NCI-H524 treated with DMSO at 0.1 percent for 48 hours (cell line): ENCODE data around the gene CHST6.
"Not testable (repeated sequence)": the region's sequence is repeated elsewhere in the genome, so short reads cannot be mapped to it uniquely, and the experiment has no call there.

Source experiments
- DNase-seq: peaks from one replicate; lab custom pipeline; 2025; lab: John Stamatoyannopoulos, UW

CHST6 gene

DNA sequence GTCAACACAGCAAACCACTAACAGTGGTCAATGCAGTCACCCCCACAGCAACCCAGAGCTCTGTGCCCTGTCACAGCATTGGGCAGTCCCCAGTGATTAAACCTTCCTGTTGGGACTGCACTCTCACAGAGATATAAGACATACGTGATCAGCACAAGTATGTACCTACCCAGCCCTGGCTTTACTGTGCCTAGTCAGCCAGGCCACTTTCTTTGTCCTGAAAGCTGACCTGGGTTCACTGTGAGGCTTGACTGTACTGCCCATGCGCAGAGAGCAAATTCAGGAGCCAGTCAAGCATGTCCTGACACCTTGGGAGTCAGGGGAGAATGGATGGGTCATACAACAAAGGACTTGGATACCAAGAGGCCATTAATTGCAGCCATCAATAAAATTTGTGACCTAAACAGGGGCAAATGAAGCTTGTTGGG lies 19.8 kb downstream of the CHST6 start:
- no peak for DNase-seq

DNA sequence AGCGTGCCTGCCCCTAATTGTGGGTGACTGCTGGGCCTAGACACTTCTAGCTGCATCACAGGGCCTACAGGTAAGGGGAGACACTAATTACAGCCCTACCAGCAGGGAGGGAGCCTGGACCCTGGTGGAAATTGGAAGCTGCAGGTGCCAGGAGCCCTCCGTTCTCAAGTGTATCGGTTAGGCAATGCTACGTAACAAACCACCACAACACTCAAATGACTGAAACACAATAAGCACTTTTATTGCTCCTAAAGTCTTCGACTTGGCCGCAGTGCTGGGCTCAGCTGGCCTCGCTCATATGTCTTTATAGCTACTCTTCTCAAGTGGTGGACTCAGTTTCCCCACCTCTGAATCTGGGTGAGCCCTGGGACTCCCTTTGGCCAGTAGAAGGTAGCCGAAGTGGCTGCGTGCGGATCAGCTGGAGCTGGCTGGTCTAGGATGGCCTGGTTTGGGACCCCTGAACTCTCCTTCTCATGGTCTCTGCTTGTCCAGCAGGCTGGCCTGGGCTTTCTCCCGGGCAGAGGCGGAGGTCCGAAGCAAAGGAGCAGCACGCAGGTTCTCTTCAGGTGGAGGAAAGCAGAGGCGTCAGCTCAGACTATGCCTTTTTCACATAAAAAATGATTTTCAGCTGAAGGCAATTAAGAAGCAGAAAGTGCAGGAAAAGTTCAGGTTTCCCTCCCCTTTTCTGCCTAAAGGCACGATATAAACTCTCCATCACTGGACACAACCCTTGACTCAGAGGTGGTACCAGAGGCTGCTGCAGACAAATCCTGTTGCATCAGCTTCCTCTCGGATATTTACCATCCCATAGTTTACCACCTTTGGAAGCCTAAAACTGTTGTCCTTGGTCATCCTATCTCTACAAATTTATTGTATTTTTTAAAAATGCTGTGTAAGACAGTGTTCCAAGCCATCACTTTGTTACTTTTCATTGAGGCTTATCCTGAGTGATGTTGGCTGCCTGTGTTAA lies 22.0 kb downstream of the CHST6 start:
- DNase-seq: no peak

DNA sequence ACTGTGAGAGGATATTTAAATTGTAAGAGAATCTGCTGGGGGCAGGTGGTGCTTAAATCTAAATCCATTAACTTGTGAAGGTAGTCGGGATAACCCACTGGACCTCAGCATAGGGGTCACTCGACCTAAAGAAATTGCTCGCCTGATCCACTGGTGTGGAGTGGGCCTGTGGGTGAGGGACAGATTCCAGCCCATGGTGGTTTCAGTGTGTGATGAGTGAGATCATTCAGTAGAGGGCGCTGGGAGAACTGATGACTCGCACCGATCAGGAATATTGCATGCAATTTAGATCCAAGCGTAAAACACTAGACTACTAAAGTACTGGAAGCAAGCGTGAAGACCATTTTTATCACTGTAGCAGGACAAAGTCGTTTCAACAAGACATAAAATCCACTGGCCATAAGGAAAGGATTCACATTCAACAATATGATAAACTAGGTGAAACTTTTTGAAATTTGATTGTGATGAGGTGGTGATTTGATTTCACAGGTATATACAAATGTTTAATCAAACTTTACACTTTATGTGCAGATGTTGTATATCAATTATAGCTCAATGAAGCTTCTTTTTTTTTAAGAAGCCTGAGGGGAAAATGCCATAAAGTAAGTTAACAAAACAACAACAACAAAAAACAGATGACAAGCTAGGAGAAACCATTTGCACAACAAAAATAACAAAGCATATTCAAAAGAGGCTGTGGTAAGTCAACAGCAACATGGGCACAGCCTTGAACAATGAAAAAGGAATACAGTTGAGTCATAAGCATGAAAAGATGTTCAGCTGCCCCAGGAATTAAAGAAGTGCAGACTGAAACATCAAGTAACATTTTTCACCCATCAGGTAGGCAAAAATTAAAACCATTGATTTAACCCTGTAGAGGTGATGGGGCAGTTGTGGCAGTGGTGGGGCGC lies 23.3 kb downstream of the CHST6 start:
- no peak for DNase-seq

DNA sequence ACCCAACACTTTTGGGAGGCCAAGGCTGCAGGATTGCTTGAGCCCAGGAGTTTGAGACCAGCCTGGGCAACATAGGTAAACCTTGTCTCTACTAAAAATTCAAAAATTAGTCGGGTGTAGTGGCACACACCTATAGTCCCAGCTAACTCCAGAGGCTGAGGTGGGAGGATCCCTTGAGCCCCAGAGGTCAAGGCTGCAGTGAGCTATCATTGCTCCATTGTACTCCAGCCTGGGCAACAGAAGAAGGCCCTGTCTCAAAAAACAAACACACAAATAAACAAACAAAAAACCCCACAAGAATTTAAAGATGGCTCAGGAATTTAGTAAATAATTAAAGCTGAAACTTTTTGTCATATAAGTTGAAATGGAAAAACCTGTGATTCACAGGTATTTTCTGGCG lies 28.5 kb downstream of the CHST6 start:
- DNase-seq: no peak

DNA sequence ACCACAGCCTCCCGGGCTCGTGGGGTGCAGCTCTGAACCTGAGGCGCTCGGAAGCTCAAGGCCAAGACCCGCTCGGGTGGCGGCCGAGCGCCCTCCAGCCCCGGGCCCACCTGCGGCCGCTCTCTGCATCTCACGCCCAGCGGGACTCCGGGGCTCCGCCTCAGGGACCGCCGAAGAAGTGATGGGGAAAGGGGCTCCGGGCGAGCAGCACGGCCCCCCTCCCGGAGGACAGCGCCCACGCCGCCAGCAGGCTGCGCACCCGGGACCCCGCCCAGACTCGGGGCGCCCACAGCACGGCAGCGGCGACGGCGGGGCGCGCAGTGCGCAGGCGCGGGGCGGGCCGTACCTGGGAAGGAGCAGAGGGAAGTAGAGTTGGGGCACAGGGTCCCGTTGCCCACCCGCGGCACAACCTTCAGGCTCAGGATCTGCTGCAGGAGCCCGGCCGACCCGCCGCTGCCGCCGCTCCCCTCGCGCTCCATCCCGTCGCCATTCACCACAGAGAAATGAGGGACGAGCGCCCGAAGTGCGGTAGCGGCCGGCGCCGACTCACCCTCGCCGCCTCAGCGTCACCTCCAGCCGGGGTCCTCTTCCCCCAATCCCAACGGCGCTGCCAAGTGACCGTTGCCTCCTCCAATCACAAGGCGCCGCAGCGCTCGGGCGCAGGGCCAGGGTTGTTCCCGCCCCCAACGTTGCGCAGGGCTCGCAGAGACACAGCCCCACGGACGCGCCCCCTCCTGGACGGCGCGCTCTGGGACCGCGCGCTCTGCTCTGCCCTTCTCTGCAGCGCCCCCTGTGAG lies 30.9 kb downstream of the CHST6 start, which contains the start of gene TMEM170A:
Gene TMEM170A (minus strand): TSS at position 568 of the 797 bp plus-strand sequence. CDS start 89 bp downstream, at position 479.
- peak; percentile 86 for DNase-seq

DNA sequence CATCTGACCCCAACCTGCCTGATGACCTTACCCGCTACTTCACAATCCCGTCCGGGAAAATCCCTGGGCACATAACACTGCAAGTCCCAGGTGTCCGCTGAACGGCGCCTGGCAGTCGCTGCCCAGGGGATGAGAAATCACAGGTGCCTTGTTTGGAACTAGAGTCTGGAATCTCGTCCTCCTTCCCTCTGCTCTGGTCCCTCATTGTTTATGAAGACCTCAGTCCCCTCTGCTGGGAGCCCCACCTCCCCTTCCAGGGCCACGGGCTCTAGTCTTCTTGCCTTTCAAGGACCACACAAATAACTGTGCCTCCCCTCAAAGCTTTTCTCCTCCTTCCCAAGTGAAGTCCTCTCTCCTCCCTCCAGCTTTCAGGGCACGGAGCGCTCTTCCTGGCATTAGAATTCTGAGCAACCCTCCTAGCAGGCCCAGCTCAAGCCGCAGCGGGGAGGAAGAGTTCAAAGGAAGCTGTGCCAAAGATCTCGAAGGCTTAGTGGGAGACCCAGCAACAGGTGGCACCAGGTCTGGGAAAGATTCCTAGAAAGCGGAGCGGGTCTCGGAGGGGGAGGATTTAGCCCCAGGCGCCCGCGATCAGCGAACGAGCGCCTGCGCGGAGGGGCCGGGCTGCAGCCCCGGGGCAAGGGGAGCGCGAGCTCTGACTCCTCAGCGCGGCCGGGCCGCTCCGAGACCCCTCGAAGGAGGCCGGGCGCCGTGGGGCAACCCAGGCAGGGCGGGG lies 31.7 kb downstream of the CHST6 start:
- not testable (repeated sequence) for DNase-seq

DNA sequence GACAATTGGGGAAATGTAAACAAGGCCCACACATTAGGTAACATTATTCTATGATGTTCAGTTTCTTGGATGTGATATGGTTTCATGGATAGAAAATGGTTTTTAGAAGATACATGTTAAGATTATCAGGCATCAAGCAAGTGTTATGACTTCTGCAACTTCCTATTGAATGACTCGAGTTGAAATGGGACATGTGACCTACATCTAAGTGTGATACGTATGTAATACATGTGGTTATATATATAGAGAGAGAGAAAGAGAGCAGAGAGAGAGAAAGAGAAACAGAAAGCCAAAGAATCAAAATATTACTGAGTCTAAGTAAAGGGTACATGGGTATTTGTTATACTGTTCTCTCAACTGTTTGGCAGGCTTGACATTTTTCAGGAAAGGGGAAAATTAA lies 32.4 kb downstream of the CHST6 start:
- DNase-seq: no peak

DNA sequence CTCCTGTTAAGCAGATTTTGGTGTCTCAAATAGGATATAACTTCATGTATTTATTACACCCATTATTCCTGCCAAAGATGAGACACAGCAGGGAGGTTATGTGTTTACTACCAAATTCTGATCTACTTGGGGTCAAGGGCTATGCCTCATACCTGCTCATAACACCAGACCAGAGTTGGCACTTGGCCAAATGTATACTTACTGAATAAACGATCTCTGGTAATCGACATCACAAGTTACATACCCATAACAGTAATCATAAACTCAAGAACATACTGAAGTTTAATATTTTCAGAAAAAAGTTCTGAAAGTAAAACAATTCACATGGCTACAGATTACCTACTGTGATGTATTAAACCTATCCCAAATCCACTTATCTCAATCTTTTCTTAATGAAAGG lies 33.7 kb downstream of the CHST6 start:
- no peak for DNase-seq

DNA sequence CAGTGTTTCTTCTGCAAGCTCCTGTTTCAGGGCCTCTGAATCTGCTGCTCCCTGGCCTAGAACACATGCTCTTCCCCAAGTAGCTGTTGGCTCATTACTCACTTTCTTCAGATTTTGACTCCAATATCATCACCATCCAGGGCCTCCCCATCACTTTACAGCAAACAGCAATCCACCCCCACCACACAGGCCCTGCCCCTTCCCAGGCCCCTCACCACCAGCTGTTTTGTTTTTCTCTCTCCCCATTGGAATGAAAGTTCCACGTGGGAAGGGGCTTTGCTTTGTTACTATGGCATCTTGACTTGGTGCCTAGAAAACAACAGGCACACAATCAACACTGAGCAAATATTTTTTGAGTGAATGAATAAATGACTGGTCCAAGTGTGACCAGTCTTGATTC lies 34.8 kb downstream of the CHST6 start:
- DNase-seq: no peak

DNA sequence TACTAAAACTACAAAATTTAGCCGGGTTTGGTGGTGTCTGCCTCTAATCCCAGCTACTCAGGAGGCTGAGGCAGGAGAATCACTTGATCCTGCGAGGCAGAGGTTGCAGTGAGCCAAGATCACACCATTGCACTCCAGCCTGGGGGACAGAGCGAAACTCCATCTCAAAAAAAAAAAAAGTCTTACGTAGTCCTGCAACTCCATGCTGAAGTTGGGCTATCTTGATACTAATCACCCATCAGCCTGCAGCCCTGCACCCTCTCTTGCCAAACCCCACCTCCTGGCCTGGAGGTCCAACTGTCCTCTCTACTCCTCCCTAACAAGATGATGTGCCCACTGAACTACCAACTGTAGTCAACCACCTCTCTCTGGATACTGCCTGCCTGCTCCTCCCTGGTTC lies 35.5 kb downstream of the CHST6 start:
- no peak for DNase-seq

DNA sequence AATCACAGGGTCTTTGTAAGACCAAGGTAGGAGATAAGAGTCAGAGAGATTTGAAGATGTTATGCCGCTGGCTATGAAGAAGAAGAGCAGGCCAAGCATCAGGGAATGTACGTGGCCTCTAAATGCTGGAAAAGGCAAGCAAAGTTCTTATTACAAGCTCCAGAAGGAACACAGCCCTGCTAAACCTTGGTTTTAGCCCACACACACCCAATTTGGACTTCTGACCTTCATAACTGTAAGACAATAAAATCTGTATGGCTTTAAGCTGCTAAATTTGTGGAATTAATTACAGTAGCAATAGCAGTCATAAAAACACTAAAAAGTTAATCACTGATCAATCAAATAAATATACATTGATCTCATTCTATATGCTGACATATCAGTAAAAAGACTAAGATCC lies 36.8 kb downstream of the CHST6 start:
- DNase-seq: no peak

DNA sequence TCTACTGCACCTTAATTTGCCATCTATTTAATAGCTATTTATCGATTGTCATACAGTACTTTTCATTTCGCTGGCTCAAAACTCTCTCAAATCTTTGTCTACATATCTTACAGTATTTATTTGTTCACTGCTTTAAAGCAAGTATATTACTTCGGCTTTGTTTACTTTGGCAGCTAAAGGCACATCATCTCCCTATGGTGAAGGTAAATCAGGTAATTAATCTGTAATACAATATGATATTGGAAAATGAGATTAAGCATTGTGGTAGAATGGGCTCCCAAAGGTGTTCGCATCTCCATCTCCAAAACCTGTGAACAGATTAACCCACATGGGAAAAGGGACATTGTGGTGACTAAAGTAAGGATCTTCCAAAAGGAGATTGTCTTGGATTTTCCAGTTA lies 37.2 kb downstream of the CHST6 start:
- DNase-seq: no peak

DNA sequence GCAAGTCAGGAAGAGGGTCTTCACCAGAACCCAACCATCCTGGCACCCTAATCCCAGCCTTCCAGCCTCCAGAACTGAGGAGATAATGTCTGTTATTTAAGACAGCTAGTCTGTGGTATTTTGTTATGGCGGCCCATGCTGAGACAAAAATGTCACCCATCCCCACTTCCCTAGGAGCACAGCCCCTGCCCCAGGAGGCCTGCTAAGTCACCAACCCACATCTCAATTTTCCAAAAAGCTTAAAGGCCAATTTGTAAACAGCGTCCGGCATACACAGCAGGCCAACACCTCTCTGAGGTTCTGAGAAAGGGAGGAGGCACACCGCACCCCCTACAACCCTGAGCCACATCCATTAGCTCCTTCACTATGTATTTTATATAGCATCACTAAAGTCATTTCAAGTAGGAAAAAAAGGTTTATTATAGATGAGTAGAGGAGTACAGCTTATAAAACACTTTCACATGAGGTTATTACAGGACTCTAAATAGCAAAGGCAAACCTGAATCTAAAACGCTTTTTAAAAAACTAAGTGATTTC lies 37.7 kb downstream of the CHST6 start:
- DNase-seq: no peak

DNA sequence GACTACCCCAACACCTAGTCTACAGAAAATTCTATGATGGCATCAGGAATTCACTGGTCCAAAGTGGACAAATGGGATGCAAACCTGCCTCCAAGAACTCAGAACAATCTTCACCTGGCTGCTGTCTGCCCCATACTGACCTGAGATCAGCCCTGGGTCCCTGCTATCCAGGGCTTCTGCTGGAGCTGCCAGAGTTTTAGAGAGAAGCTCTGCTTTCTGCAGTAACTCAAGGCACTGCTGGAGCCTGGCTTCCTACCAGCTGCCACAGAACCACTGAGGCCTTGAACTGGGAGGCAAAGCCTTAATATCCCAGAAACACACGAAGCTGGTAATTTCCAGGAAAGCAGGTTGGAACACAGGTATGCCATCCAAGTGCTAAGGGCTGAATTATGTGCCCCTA lies 38.3 kb downstream of the CHST6 start:
- DNase-seq: no peak

DNA sequence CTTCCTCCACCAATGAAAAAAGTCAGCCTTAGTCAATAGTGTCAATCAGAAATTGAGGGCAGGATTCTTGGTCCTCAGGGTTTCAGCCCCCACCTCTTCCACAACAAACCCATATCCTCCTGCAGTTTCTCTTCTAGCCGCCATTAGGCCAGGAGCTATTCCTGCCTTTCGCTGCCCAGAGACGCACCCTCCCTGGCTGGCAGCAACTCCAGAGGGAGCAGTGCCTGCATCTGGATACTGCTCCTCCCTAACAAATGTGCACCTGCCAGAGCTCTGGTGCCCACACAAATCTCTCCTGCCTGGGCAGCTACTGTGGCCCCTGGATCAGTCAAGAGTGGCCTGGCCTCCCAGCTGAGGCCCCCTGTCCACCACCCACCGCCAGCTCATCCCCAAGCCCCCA lies 38.8 kb downstream of the CHST6 start:
- not testable (repeated sequence) for DNase-seq

DNA sequence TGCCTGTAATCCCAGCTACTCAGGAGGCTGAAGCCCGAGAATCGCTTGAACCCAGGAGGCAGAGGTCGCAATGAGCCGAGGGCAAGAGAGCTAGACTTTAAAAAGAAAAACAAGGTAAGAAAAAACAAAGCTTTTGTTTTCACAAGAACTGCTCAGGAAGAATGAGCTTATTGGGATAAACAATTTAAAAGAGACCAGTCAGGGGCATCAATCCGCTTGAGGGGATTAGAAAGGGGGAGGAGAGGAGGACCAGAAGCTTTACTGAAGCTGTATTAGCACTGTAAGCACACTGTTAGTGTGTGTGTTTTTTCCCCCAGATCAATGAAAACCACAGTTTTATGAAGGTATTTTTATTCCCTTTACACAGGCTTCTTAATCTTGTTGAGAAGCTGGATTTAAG lies 39.6 kb downstream of the CHST6 start:
- no peak for DNase-seq

DNA sequence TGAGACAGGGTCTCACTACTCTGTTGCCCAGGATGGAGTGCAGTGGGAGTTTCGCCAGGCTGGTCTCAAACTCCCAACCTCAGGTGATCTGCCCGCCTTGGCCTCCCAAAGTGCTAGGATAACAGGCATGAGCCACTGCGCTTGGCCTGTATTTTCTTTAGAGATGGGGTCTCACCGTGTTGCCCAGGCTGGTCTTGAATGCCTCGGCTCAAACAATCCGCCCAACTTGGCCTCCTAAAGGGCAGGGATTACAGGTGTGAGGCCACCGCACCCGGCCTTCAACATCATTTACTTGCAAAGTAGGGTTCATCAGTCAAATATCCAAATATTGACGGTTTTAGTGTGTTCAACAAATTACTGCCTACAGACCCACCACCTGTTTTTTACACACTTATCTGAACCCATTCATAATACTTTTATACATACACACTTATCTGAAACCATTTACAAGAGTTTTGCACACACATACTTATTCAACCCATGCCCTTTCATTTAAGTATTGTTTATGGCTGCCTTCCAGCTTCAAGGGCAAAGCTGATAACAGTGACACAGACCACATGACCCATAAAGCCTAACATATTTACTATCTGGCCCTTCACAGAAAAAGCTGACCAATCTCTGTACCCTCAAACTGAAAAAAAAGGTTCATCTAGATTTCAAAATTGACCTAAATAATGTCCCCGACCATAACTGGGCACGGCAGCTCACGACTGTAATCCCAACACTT lies 42.6 kb downstream of the CHST6 start:
- no peak for DNase-seq

DNA sequence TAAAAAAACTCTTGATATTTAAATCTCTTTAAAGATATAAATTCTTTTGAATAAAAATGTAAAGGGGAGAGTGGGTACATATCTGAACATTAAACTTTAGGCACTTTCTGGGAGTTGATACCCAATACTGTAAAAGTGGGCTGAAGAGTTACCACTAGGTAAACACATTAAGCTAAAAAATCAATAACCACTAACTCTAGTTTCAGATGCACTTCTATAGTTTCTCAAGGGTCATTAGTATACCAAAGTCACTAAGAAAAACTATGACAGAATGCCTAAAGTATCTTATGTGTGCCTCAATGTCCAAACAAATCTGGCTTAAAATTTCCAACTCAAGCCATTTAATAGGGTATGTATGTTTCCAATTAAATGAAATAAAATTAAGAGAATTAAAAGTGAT lies 48.8 kb downstream of the CHST6 start:
- DNase-seq: no peak

DNA sequence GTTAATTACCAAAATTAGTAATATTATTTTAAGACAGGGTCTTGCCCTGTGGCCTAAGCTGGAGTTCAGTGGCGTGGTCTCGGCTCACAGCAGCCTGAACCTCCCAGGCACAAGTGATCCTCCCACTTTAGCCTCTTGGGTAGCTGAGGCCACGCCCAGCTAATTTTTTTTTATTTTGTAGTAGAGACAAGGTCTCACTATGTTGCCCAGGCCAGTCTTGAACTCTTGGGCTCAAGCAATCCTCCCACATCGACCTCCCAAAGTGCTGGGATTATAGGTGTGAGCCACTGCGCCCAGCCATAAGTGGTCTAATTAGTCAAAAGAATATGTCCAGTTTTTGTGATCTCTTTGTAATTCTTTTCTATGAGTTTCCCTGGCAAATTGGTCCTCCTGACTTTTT lies 49.9 kb downstream of the CHST6 start:
- no peak for DNase-seq

DNA sequence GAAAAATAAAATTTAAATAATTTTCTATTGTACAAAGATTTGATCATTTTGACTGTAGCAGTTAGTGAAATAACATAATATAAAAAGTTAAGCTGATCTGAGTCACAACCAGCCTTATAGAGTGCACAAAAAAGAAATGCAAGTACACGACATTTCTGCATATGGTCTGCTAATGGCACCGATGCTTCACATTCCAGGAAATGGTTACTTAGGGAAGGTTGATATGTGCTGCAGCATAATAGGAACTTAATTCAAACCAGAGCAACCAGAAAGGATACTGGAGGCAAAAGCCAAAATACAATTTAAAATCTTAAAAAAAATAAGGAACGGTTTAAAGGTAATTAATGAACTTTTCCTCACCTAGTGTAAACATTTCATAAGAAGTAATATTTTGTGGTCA lies 51.9 kb downstream of the CHST6 start:
- no peak for DNase-seq
